ACC112 (cell line): ENCODE results near the gene PARP9.
"Not testable (repeated sequence)": the region's sequence is repeated elsewhere in the genome, so short reads cannot be mapped to it uniquely, and the experiment has no call there.

ENCODE experiments used
- H2AFZ ChIP-seq: fragments of 200-600 bp; sonication (generic); one replicate; pipeline ENCODE4 v1.6.0; 2017; ENCODE audit warnings: antibody characterized with exemption, low read length; ENCODE audit not compliant: unreplicated experiment
- H3K27ac ChIP-seq: fragments of 200-600 bp; sonication (generic); 2 replicates; pipeline ENCODE4 v1.5.1; 2014; ENCODE audit warnings: low read depth, mild to moderate bottlenecking, antibody characterized with exemption, low read length, moderate library complexity
- H3K27me3 ChIP-seq: fragments of 200-600 bp; sonication (generic); 2 replicates; pipeline ENCODE4 v1.6.1; 2014; ENCODE audit warnings: mild to moderate bottlenecking, antibody characterized with exemption, low read length, moderate library complexity, mixed read lengths; ENCODE audit not compliant: insufficient read depth
- H3K36me3 ChIP-seq: fragments of 200-600 bp; sonication (generic); 2 replicates; pipeline ENCODE4 v1.6.1; 2016; ENCODE audit warnings: mild to moderate bottlenecking, antibody characterized with exemption, low read length, moderate library complexity, mixed read lengths; ENCODE audit not compliant: insufficient read depth
- H3K4me1 ChIP-seq: fragments of 200-600 bp; sonication (generic); one replicate; pipeline ENCODE4 v1.6.1; 2016; ENCODE audit warnings: low read length, mixed read lengths; ENCODE audit not compliant: insufficient read depth, unreplicated experiment, control insufficient read depth
- H3K4me3 ChIP-seq: fragments of 200-600 bp; sonication (generic); 2 replicates; pipeline ENCODE4 v1.5.1; 2014; ENCODE audit warnings: mild to moderate bottlenecking, low read depth, low read length
- H3K79me2 ChIP-seq: fragments of 200-600 bp; sonication (generic); one replicate; pipeline ENCODE4 v1.6.0; 2016; ENCODE audit warnings: low read length; ENCODE audit not compliant: control insufficient read depth, unreplicated experiment, insufficient read depth

PARP9 gene

GRCh38 chr3:122508944-122509343, 55.2 kb downstream of the PARP9 start:
- not testable (repeated sequence) for H3K36me3 ChIP-seq, H3K27me3 ChIP-seq, H2AFZ ChIP-seq, H3K4me3 ChIP-seq, H3K27ac ChIP-seq
- peaks cover 100% of the 10 kb centered on the region for H3K79me2 ChIP-seq
- H3K4me1 ChIP-seq = peaks cover 26% of the 10 kb centered on the region

GRCh38 chr3:122508135-122508914, 55.8 kb downstream of the PARP9 start:
- Histone ChIP-seq H2AFZ (no peak overlapping the region), H3K4me3 (no peak overlapping the region), H3K27me3 (no peaks in the 10 kb centered on the region), H3K27ac (no peak overlapping the region), H3K4me1 (peaks cover 23% of the 10 kb centered on the region), H3K79me2 (peaks cover 100% of the 10 kb centered on the region), H3K36me3 (no peaks in the 10 kb centered on the region)

GRCh38 chr3:122506450-122506849, 57.6 kb downstream of the PARP9 start:
- H3K79me2 ChIP-seq = peaks cover 100% of the 10 kb centered on the region
- H3K4me3 ChIP-seq = no peak overlapping the region
- no peaks in the 10 kb centered on the region for H3K36me3 ChIP-seq
- H3K27me3 ChIP-seq = no peaks in the 10 kb centered on the region
- peaks cover 11% of the 10 kb centered on the region for H3K4me1 ChIP-seq
- H3K27ac ChIP-seq = no peak overlapping the region
- H2AFZ ChIP-seq = no peak overlapping the region

- Histone ChIP-seq H3K27me3 (no peaks in the 10 kb centered on the region), H3K27ac (no peak overlapping the region), H2AFZ (no peak overlapping the region), H3K4me1 (peaks cover 5% of the 10 kb centered on the region), H3K79me2 (peaks cover 98% of the 10 kb centered on the region), H3K36me3 (no peaks in the 10 kb centered on the region), H3K4me3 (no peak overlapping the region)
These were observed 58.4 kb downstream of the PARP9 start for GRCh38 chr3:122505676-122506075.

GRCh38 chr3:122502941-122503340, 61.2 kb downstream of the PARP9 start:
- Histone ChIP-seq H3K4me1 (peaks cover 13% of the 10 kb centered on the region), H3K27me3 (no peaks in the 10 kb centered on the region), H3K4me3 (no peak overlapping the region), H3K36me3 (no peaks in the 10 kb centered on the region), H3K79me2 (peaks cover 95% of the 10 kb centered on the region), H2AFZ (no peak overlapping the region), H3K27ac (no peak overlapping the region)

- Histone ChIP-seq H3K4me3 (no peak overlapping the region), H3K27ac (no peak overlapping the region), H2AFZ (no peak overlapping the region), H3K4me1 (peaks cover 17% of the 10 kb centered on the region), H3K36me3 (no peaks in the 10 kb centered on the region), H3K27me3 (no peaks in the 10 kb centered on the region), H3K79me2 (peaks cover 89% of the 10 kb centered on the region)
These were observed 62.0 kb downstream of the PARP9 start for GRCh38 chr3:122502139-122502538.

- not testable (repeated sequence) for H3K36me3 ChIP-seq, H2AFZ ChIP-seq, H3K27ac ChIP-seq, H3K4me3 ChIP-seq, H3K27me3 ChIP-seq
- Histone ChIP-seq H3K4me1 (peaks cover 22% of the 10 kb centered on the region), H3K79me2 (peaks cover 88% of the 10 kb centered on the region)
These were observed 63.1 kb downstream of the PARP9 start for GRCh38 chr3:122500964-122501363.

GRCh38 chr3:122498152-122498551, 65.9 kb downstream of the PARP9 start:
- Histone ChIP-seq H3K36me3 (peaks cover 12% of the 10 kb centered on the region), H3K4me3 (no peak overlapping the region), H3K27me3 (no peaks in the 10 kb centered on the region), H3K79me2 (peaks cover 69% of the 10 kb centered on the region), H3K4me1 (peaks cover 22% of the 10 kb centered on the region), H2AFZ (no peak overlapping the region), H3K27ac (peak overlapping the region; percentile 57)

- Histone ChIP-seq H3K4me3 (no peak overlapping the region), H3K27me3 (no peaks in the 10 kb centered on the region), H2AFZ (no peak overlapping the region), H3K36me3 (peaks cover 19% of the 10 kb centered on the region), H3K4me1 (peaks cover 22% of the 10 kb centered on the region), H3K27ac (peak overlapping the region; percentile 57), H3K79me2 (peaks cover 69% of the 10 kb centered on the region)
These were observed 66.7 kb downstream of the PARP9 start for GRCh38 chr3:122497425-122497824.

GRCh38 chr3:122496508-122496907, 67.6 kb downstream of the PARP9 start:
- H3K79me2 ChIP-seq = peaks cover 62% of the 10 kb centered on the region
- H3K4me1 ChIP-seq = peaks cover 22% of the 10 kb centered on the region
- no peak overlapping the region for H3K27ac ChIP-seq
- H3K27me3 ChIP-seq = no peaks in the 10 kb centered on the region
- peaks cover 21% of the 10 kb centered on the region for H3K36me3 ChIP-seq
- no peak overlapping the region for H2AFZ ChIP-seq
- no peak overlapping the region for H3K4me3 ChIP-seq

GRCh38 chr3:122493296-122493695, 70.8 kb downstream of the PARP9 start:
- Histone ChIP-seq H3K36me3 (peaks cover 27% of the 10 kb centered on the region), H2AFZ (no peak overlapping the region), H3K27me3 (no peaks in the 10 kb centered on the region), H3K27ac (no peak overlapping the region), H3K4me1 (peaks cover 17% of the 10 kb centered on the region), H3K4me3 (no peak overlapping the region), H3K79me2 (peaks cover 43% of the 10 kb centered on the region)
